H1 (cell line): Measurements from ENCODE around the gene OR14A2. TPM values are rescaled to one million over a fixed set of nuclear protein-coding genes. Genes with fewer than 3 reads are reported as not detected.

Experiments
- CTCF ChIA-PET: fragments of 300-600 bp; sonication (Branson Sonifier 250); formaldehyde crosslinking; loops from one replicate; lab custom pipeline; 2021; ENCODE audit not compliant: partially characterized antibody; lab: Charles Lee
- POLR2A ChIA-PET: fragments of 300-600 bp; sonication (Branson Sonifier 250); formaldehyde crosslinking; loops from one replicate; lab custom pipeline; 2021; ENCODE audit warnings: inconsistent platforms; ENCODE audit not compliant: partially characterized antibody; lab: Charles Lee
- DNase-seq, 2 experiments: peaks; one replicate each; pipeline versions ENCODE4 v3.0.0 to v3.0.0-alpha.2; 2010 to 2022; ENCODE audit warnings: low spot score in 2 of 2, low read depth in 1 of 2, mixed read lengths in 1 of 2
- FAIRE-seq: peaks from 2 replicates; lab custom pipeline; 2011; peaks lifted over from hg19 to GRCh38; lab: Jason Lieb, UNC
- H2AFZ ChIP-seq: 2 replicates; pipeline ENCODE4 v1.8.1; 2012; ENCODE audit warnings: low read length, inconsistent platforms
- H2AK5ac ChIP-seq: 2 replicates; pipeline ENCODE4 v1.6.1; 2013; ENCODE audit warnings: low read depth, low read length
- H2BK120ac ChIP-seq: replicated peaks from 2 replicates; pipeline ENCODE3; 2013; ENCODE audit warnings: low read depth, low read length, inconsistent platforms
- H2BK12ac ChIP-seq: 2 replicates; pipeline ENCODE4 v1.6.1; 2013; ENCODE audit warnings: low read depth, low read length
- H2BK15ac ChIP-seq: 2 replicates; pipeline ENCODE4 v1.6.1; 2013; ENCODE audit warnings: low read length
- H2BK20ac ChIP-seq: 2 replicates; pipeline ENCODE4 v1.6.1; 2013; ENCODE audit warnings: low read length
- H2BK5ac ChIP-seq: 2 replicates; pipeline ENCODE4 v1.6.1; 2013; ENCODE audit warnings: low read depth, low read length
- H3K14ac ChIP-seq: 2 replicates; pipeline ENCODE4 v1.6.1; 2013; ENCODE audit warnings: inconsistent platforms; ENCODE audit not compliant: insufficient read length
- H3K18ac ChIP-seq: 2 replicates; pipeline ENCODE4 v1.6.1; 2013; ENCODE audit warnings: low read length; ENCODE audit errors: extremely low read depth
- H3K23ac ChIP-seq: 2 replicates; pipeline ENCODE4 v1.6.1; 2013; ENCODE audit warnings: inconsistent platforms; ENCODE audit not compliant: insufficient read length
- H3K23me2 ChIP-seq: 2 replicates; pipeline ENCODE4 v1.6.1; 2013; ENCODE audit warnings: low read depth, low read length
- H3K27ac ChIP-seq: 2 replicates; pipeline ENCODE4 v1.6.1; 2011; ENCODE audit warnings: low read depth, low read length, inconsistent platforms
- H3K27me3 ChIP-seq, 4 experiments: replicated peaks in 1 of 4; 1 replicate in 1 of 4; 2 replicates in 3 of 4; pipeline versions ENCODE4 v1.6.1 to v1.8.1; 2011 to 2013; ENCODE audit warnings: low read length in 3 of 4, mild to moderate bottlenecking in 3 of 4, inconsistent platforms in 2 of 4, mixed read lengths in 2 of 4, moderate library complexity in 1 of 4; ENCODE audit not compliant: control insufficient read depth in 3 of 4, insufficient read depth in 3 of 4; ENCODE audit errors: extremely low read depth in 1 of 4
- H3K36me3 ChIP-seq, 4 experiments: 2 replicates each; pipeline versions ENCODE4 v1.6.1 to v1.8.1; 2011 to 2013; ENCODE audit warnings: mild to moderate bottlenecking in 4 of 4, low read length in 3 of 4, moderate library complexity in 2 of 4, control low read depth in 1 of 4, inconsistent platforms in 1 of 4; ENCODE audit not compliant: insufficient read depth in 4 of 4, control insufficient read depth in 2 of 4
- H3K4ac ChIP-seq: replicated peaks from 2 replicates; pipeline ENCODE3; 2013; ENCODE audit warnings: low read length, low read depth, mixed read lengths, inconsistent platforms; ENCODE audit not compliant: insufficient read length
- H3K4me1 ChIP-seq, 4 experiments: replicated peaks in 1 of 4; 1 replicate in 1 of 4; 2 replicates in 3 of 4; pipeline versions ENCODE4 v1.6.1 to v1.8.1; 2011 to 2013; ENCODE audit warnings: low read length in 3 of 4, inconsistent platforms in 2 of 4, mixed read lengths in 1 of 4; ENCODE audit not compliant: insufficient read depth in 4 of 4, control insufficient read depth in 3 of 4
- H3K4me2 ChIP-seq, 2 experiments: 2 replicates each; pipeline versions ENCODE4 v1.6.1 to v1.8.1; 2011 to 2013; ENCODE audit warnings: low read depth in 2 of 2, low read length in 2 of 2, control low read depth in 1 of 2, inconsistent platforms in 1 of 2, mild to moderate bottlenecking in 1 of 2; ENCODE audit not compliant: insufficient read depth in 1 of 2
- H3K4me3 ChIP-seq, 4 experiments: fragments of 200-600, 300-600 bp in 1 of 4; sonication (generic), shearing (Covaris generic), sonication (Bioruptor Twin) in 1 of 4; 2 replicates each; pipeline versions ENCODE4 v1.5.1 to v1.8.1; 2011 to 2016; ENCODE audit warnings: low read length in 4 of 4, low read depth in 3 of 4, control low read depth in 2 of 4, inconsistent platforms in 2 of 4, mild to moderate bottlenecking in 2 of 4, mixed read lengths in 1 of 4, moderate library complexity in 1 of 4; ENCODE audit not compliant: insufficient read depth in 2 of 4; ENCODE audit errors: extremely low read depth in 1 of 4
- H3K56ac ChIP-seq: replicated peaks from 2 replicates; pipeline ENCODE3; 2013; ENCODE audit warnings: low read depth, mild to moderate bottlenecking, mixed read lengths, low read length, inconsistent platforms; ENCODE audit not compliant: insufficient read length
- H3K79me1 ChIP-seq: 2 replicates; pipeline ENCODE4 v1.6.1; 2013; ENCODE audit warnings: low read depth, low read length, control low read depth
- H3K79me2 ChIP-seq, 2 experiments: 2 replicates each; pipeline versions ENCODE4 v1.6.1 to v1.8.1; 2012 to 2013; ENCODE audit warnings: low read length in 2 of 2, mild to moderate bottlenecking in 2 of 2, inconsistent platforms in 1 of 2; ENCODE audit not compliant: insufficient read depth in 2 of 2, control insufficient read depth in 1 of 2
- H3K9ac ChIP-seq, 4 experiments: replicated peaks in 1 of 4; 1 replicate in 1 of 4; 2 replicates in 3 of 4; pipeline versions ENCODE4 v1.6.1 to v1.8.1; 2011 to 2013; ENCODE audit warnings: low read depth in 3 of 4, low read length in 3 of 4, control low read depth in 2 of 4, mild to moderate bottlenecking in 2 of 4, moderate library complexity in 2 of 4, inconsistent platforms in 1 of 4; ENCODE audit errors: extremely low read depth in 1 of 4
- H3K9me3 ChIP-seq, 2 experiments: 2 replicates each; pipeline versions ENCODE4 v1.6.1 to v1.8.1; 2012 to 2013; ENCODE audit warnings: mild to moderate bottlenecking in 2 of 2, moderate library complexity in 2 of 2, control low read depth in 1 of 2, inconsistent platforms in 1 of 2, low read depth in 1 of 2, low read length in 1 of 2, mixed read lengths in 1 of 2; ENCODE audit not compliant: insufficient read depth in 2 of 2
- H4K20me1 ChIP-seq, 2 experiments: replicated peaks in 1 of 2; 2 replicates each; pipeline versions ENCODE3 to v1.8.1; 2011 to 2013; ENCODE audit warnings: inconsistent platforms in 2 of 2, low read length in 2 of 2, mild to moderate bottlenecking in 1 of 2; ENCODE audit not compliant: insufficient read depth in 2 of 2, control insufficient read depth in 1 of 2
- H4K5ac ChIP-seq: 2 replicates; pipeline ENCODE4 v1.6.1; 2013; ENCODE audit warnings: low read length, low read depth, mixed read lengths, inconsistent platforms; ENCODE audit not compliant: insufficient read length
- H4K8ac ChIP-seq: 2 replicates; pipeline ENCODE4 v1.8.0; 2013; ENCODE audit warnings: mild to moderate bottlenecking, moderate library complexity, low read length, inconsistent platforms; ENCODE audit not compliant: insufficient read depth; ENCODE audit errors: extremely low read depth
- H4K91ac ChIP-seq: replicated peaks from 2 replicates; pipeline ENCODE3; 2013; ENCODE audit warnings: low read length, mixed read lengths, inconsistent platforms; ENCODE audit not compliant: insufficient read length
- ATF3 ChIP-seq: IDR thresholded peaks from 2 replicates; pipeline ENCODE4 v1.6.1; 2011; ENCODE audit warnings: low read depth, mild to moderate bottlenecking, low read length; ENCODE audit not compliant: insufficient read depth
- BRCA1 ChIP-seq: IDR thresholded peaks from 2 replicates; pipeline ENCODE4 v1.6.1; 2012; ENCODE audit warnings: low read depth, low read length, improper control_type of control experiment
- CREB1 ChIP-seq: IDR thresholded peaks from 2 replicates; pipeline ENCODE4 v1.6.1; 2012; ENCODE audit warnings: inconsistent platforms
- EGR1 ChIP-seq: IDR thresholded peaks from 2 replicates; pipeline ENCODE4 v1.6.1; 2011; ENCODE audit warnings: low read depth, low read length, borderline replicate concordance
- POLR2AphosphoS5 ChIP-seq: IDR thresholded peaks from 2 replicates; pipeline ENCODE4 v1.6.1; 2011; ENCODE audit warnings: low read depth, low read length
- SIN3A ChIP-seq, 2 experiments: IDR thresholded peaks in 1 of 2; conservative IDR thresholded peaks in 1 of 2; 2 replicates each; pipeline ENCODE4 v1.6.1; 2011 to 2012; ENCODE audit warnings: low read length in 2 of 2, improper control_type of control experiment in 1 of 2, low read depth in 1 of 2, mild to moderate bottlenecking in 1 of 2
- WGBS, 2 experiments: shearing (Covaris generic) in 1 of 2; methylation state at CpG; one replicate each; pipeline versions ENCODE4 v1.1.6 to v1.1.7; 2013 to 2015; ENCODE audit warnings: low lambda C conversion rate in 2 of 2, mixed read lengths in 2 of 2, inconsistent platforms in 1 of 2, low coverage in 1 of 2, missing lambda C conversion rate in 1 of 2; ENCODE audit not compliant: insufficient replicate concordance in 2 of 2, insufficient coverage in 1 of 2, insufficient read length in 1 of 2; ENCODE audit errors: extremely low coverage in 1 of 2, missing lambda C conversion rate in 1 of 2; 5-methylcytosine and 5-hydroxymethylcytosine counted together
- polyA plus RNA-seq, 7 experiments: library from polyadenylated mRNA; depleted of rRNA in 3 of 7; stranded (reverse) in 5 of 7; unstranded in 2 of 7; fragments of >200 nt in 5 of 7; fragments of 200-250 nt in 2 of 7; gene quantifications; 1 replicate in 5 of 7; 2 replicates in 1 of 7; 4 replicates in 1 of 7; pipeline versions ENCODE4 v1.2.1 to v1.2.3, GENCODE V29; 2011 to 2013; ENCODE audit warnings: missing spikeins in 2 of 7, mixed read lengths in 2 of 7
- total RNA-seq: library from RNA; stranded (reverse); fragmentation: NEBNext Ultra II Directional; extraction: Animal tissue kit (Norgen Biotek cat#: 25700); gene quantifications from 2 replicates; pipeline ENCODE4 v1.2.1, GENCODE V29; 2021
- TF ChIP-seq, protein P1 (sequence below): IDR thresholded peaks from 2 replicates; pipeline ENCODE4 v1.6.1; 2011; ENCODE audit warnings: low read length, improper control_type of control experiment

OR14A2 gene
- total and polyA plus RNA-seq, 2 of the 8 experiments (the other 6 are each of a cell fraction or from before 2014, with no cell fraction given) = not detected

GRCh38 chr1:247716546-247716945, 31.4 kb downstream of the OR14A2 start, which contains the start of gene OR6F1:
Gene OR6F1, minus strand, starts transcription at chr1:247716646. Its CDS starts 3,891 bp downstream, at chr1:247712755.
- WGBS, 2 experiments = 81% methylated on average over 3 of the region's 3 CpGs; no CpG with 5 or more reads in 1 of the 2 experiments
- POLR2A ChIA-PET = no interaction called here
- Histone ChIP-seq H3K18ac (no peak within 1 kb of the TSS), H4K91ac (no peak within 1 kb of the TSS), H2BK20ac (no peak within 1 kb of the TSS), H3K79me2 (no peaks in the 10 kb centered on the region), H3K4ac (no peak within 1 kb of the TSS), H2BK5ac (no peak within 1 kb of the TSS), H3K4me1 (no peaks in the 10 kb centered on the region), H3K4me2 (no peak within 1 kb of the TSS), H3K9ac (no peak within 1 kb of the TSS), H2BK120ac (no peak within 1 kb of the TSS), H2AFZ (no peak within 1 kb of the TSS), H2AK5ac (no peak within 1 kb of the TSS), H3K23ac (no peak within 1 kb of the TSS), H2BK12ac (no peak within 1 kb of the TSS), H3K4me3 (no peak within 1 kb of the TSS), H3K9me3 (peaks cover 51 to 57% of the 10 kb centered on the region in 2 experiments), H3K27ac (no peak within 1 kb of the TSS), H4K8ac (no peak within 1 kb of the TSS), H2BK15ac (no peak within 1 kb of the TSS), H3K23me2 (no peaks in the 10 kb centered on the region), H4K5ac (no peak within 1 kb of the TSS), H3K36me3 (peaks cover 0 to 3% (median 0%) of the 10 kb centered on the region in 4 experiments; a peak in 1 of 8 replicates), H3K79me1 (no peaks in the 10 kb centered on the region), H3K27me3 (peaks cover 0 to 1% (median 0%) of the 10 kb centered on the region in 4 experiments; a peak in 1 of 7 replicates), H3K14ac (no peak within 1 kb of the TSS), H4K20me1 (no peaks in the 10 kb centered on the region), H3K56ac (no peak within 1 kb of the TSS)
- CTCF ChIA-PET = no interaction called here
- TF ChIP-seq EGR1 (no peak), BRCA1 (no peak), CREB1 (no peak), ATF3 (no peak), SIN3A (conservative IDR thresholded peaks at IDR 0.05 in 1 of 2, IDR thresholded peaks at IDR 0.05 in 1 of 2; ENCODE audit: low read depth in 1 of 2, low read length in 2 of 2) (no peak), POLR2AphosphoS5 (no peak)
- TF ChIP-seq, protein P1, sequence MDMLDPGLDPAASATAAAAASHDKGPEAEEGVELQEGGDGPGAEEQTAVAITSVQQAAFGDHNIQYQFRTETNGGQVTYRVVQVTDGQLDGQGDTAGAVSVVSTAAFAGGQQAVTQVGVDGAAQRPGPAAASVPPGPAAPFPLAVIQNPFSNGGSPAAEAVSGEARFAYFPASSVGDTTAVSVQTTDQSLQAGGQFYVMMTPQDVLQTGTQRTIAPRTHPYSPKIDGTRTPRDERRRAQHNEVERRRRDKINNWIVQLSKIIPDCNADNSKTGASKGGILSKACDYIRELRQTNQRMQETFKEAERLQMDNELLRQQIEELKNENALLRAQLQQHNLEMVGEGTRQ = no peak
- FAIRE-seq (no peak), DNase-seq (no peak)
